Urothelium cell line (cell line): Measurements from ENCODE around the gene RNF14.
A peak's percentile ranks its signal among the peaks of the same experiment; 100 is the strongest.

ENCODE experiments used
- DNase-seq: peaks from one replicate; pipeline ENCODE4 v3.0.0; 2011; ENCODE audit warnings: low spot score, mixed read lengths
- FAIRE-seq: peaks from 2 replicates; lab custom pipeline; 2011; peaks lifted over from hg19 to GRCh38; lab: Jason Lieb, UNC

Gene RNF14

GRCh38 chr5:141973871-141974595 lies 5.1 kb downstream of the RNF14 start:
- FAIRE-seq (no peak), DNase-seq (no peak)

DNA sequence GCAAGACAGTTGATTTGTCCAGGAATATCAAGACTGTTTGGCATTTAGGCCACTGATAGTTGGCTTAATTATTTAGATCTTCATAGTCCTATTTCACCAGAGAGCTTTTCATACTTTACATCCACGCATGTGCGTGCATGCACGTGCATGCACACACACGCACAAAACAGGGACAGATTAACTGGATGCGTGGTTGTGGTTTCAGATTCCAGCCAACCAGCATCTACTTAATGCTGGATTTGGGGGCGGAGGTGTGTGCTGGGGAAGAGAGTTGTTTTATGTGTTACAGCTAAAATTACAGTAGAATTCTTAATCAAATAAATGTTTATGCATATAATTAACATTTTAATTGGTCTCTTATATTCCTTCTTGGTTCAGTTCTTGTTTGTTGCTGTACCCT lies 7.3 kb downstream of the RNF14 start:
- DNase-seq = no peak
- FAIRE-seq = no peak

DNA sequence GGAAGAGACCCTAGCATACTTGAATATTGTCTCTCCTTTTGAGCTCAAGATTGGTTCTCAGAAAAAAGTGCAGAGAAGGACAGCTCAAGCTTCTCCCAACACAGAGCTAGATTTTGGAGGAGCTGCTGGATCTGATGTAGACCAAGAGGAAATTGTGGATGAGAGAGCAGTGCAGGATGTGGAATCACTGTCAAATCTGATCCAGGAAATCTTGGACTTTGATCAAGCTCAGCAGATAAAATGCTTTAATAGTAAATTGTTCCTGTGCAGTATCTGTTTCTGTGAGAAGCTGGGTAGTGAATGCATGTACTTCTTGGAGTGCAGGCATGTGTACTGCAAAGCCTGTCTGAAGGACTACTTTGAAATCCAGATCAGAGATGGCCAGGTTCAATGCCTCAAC lies 9.5 kb downstream of the RNF14 start:
- DNase-seq = no peak

DNA sequence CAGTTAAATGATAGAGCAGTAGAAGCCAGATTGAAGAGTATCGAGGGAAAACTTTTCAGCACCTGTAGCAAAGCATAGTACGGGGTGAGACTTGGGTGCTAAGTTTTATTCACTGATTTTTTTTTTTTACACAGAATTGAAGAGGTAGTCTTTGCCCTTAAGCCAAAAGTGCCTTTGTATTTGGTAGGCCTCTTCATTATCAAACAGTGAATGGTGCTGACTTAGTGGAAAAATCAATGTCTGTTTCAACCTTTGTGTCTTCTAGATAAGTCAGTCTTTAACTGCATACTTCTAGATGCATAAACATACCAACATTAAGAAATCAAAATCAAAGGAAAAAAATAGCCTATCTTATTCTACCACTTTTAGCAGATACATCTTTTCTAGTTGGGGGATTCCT lies 13.7 kb downstream of the RNF14 start:
- DNase-seq (no peak), FAIRE-seq (no peak)

More for the DNA sequence above, 9.5 kb downstream of the RNF14 start:
- FAIRE-seq = no peak

- no peak for DNase-seq
- no peak for FAIRE-seq
Measured at GRCh38 chr5:141986072-141986471, 17.2 kb downstream of the RNF14 start.

GRCh38 chr5:141989720-141990119 lies 20.8 kb downstream of the RNF14 start:
- FAIRE-seq (no peak), DNase-seq (no peak)

DNA sequence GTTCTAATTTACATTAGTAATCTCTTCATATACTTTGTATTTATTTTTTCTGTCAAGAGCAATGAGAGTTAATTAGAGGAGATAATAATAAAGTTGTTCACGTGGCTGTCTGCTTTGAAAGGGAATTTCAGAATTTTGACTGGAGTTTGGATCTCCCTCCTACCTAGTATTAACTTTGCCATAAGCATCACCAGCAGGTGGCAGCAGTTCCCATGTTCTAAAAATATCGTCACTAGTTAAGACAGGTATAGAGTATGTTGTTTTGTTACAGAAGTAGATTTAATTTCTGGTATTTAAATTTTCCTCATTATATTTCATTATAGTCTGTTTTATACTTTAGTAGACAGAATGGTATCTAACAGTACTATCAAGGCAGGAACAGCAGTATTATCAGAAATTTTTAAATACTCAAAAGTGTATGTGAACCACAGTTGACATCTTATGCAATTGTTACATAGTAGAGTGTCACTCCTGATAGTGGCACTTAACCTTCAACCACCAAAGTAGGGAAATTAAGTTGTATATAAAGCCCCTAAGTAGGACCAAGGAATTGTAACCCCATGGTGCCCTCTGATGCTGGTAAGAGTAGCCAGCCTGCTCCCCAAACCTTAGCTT lies 23.6 kb downstream of the RNF14 start:
- DNase-seq (peak; percentile 17), FAIRE-seq (no peak)

GRCh38 chr5:141994511-141995136 lies 25.7 kb downstream of the RNF14 start:
- FAIRE-seq = no peak
- DNase-seq = no peak

GRCh38 chr5:141995656-141996055 lies 26.8 kb downstream of the RNF14 start:
- DNase-seq = no peak
- no peak for FAIRE-seq

DNA sequence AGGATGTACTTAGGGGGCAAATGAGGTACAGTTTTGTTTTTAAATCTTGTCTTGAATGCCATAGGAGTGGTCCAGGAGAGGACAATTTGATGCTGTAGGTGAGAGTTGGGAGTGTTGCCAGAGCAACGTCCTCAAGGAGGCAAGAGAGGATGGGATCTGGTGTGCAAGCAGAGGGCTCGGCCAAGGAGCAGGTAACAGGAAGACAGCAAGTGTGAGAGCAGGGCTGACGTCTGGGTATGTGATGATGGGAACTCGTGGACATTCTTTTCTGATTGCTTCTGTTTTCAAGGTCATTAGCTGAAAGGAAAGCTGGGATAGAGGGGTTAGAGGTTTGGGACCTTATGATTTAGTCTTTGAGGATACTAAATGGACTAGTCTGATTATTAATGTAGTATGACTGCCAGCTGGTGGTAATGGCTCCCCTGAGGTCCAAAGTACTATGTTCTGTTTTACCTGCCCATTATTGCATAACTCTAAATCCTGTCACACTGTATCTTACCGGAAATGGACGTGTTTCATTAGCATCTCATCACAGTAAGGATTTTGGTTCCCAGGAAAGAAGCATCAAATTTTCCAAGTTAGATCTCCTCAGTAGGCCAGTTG lies 28.6 kb downstream of the RNF14 start:
- FAIRE-seq = no peak

DNA sequence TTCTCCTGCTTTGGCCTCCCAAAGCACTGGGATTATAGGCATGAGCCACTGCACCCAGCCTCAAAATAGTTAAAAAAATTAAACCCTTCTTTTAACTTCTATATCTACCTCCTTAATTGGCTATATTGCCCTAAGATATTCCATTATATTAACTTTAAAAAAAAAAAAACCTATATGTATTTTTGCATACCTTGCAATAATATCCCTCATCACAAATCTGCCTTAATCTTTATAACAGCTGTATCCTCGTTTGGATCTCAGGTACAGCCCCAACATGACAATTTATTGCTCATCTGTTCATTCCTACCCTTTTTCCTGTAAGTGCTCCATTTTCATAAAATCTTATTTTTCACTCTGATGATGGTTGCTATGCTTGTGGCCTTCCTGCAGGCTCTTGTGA lies 31.3 kb downstream of the RNF14 start:
- no peak for FAIRE-seq
- DNase-seq = no peak

More for the DNA sequence above, 28.6 kb downstream of the RNF14 start:
- no peak for DNase-seq

GRCh38 chr5:142000704-142001484 lies 32.0 kb downstream of the RNF14 start:
- FAIRE-seq (no peak), DNase-seq (no peak)

- FAIRE-seq (no peak), DNase-seq (no peak)
Measured at GRCh38 chr5:142003266-142003800, 34.4 kb downstream of the RNF14 start.

DNA sequence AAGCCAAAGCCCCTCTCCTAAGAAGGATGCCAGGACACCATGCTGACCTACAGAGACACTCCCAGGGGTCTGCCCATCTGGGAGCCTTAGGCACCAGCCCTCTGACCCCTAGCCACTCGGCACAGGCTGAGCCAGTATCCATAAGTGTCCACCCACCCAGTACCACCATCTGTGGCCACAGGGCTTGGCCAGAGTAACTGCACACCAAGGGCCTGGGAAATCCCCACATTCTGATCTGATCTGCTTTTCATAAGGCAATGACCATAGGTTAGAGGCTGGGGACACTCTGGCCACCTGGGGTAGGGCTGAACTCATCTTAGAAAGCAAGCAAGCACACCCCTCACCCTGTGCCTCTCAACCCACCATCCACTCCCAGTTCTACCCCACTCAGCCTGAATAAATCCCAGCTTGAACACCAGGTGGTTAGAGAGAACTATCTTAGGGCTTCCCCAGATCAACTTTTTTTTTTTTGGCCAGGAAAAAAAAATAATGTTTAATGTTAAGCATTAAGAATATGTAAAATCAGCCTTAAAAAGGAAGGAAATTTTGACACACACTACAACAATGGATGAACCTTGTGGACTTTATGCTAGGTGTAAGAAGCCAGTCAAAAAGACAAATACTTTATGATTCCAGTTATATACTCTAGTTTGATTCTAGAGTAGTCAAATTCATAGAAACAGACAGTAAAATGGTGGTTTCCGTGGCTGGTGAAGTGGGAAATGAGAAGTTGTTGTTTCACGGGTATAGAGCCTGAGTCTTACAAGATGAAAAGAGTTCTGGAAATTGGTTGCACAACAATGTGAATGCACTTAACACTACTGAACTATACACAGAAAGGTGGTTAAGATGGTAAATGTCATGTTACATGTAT lies 37.7 kb downstream of the RNF14 start:
- DNase-seq (no peak), FAIRE-seq (no peak)

DNA sequence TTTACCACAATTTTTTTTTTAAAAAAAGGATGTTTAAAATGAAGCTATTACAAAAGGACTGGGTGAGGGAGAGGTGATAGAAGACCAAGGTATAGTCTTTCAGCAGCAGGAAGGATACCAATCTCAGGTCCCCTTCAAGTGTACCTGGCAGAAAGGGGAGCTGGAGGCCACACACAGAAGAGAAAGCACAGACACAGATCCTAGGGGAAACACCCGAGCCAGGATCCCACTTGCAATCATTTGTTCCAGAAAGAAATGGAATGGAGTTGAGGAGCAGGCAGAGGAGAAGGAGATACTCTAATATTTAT lies 38.3 kb downstream of the RNF14 start:
- no peak for DNase-seq
- FAIRE-seq = no peak

GRCh38 chr5:142008813-142009212 lies 39.9 kb downstream of the RNF14 start:
- no peak for FAIRE-seq
- DNase-seq = no peak

DNA sequence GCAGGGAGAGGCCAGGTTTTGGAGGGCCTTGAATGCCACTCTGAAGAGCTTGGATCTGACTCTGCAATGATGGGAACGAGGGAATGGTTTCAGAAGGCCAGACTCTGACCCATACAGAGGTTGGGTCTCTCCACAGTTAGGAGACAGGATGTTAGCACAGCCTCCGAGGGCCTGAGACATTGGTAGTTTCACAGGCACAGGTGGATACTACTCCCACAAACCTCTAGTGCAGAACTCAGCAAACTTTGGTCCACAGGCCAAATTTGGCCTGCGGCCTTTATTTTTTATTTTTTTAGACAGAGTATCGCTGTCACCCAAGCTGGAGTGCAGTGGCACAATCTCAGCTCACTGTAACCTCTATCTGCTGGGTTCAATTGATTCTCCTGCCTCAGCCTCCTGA lies 41.0 kb downstream of the RNF14 start:
- FAIRE-seq (no peak), DNase-seq (no peak)

- DNase-seq (no peak), FAIRE-seq (no peak)
Measured at GRCh38 chr5:142011572-142012185, 42.8 kb downstream of the RNF14 start.

GRCh38 chr5:142012186-142012785 lies 43.4 kb downstream of the RNF14 start:
- peak; percentile 36 for DNase-seq
- no peak for FAIRE-seq
